OCI-LY7 (cell line): ENCODE data around the gene TSSK3.

Experiments
- EZH2phosphoT487 ChIP-seq: fragments of 200-600 bp; sonication (generic); IDR thresholded peaks from 2 replicates; pipeline ENCODE4 v1.6.1; 2018; ENCODE audit warnings: low read depth, borderline replicate concordance, mild to moderate bottlenecking, mixed run types, antibody characterized with exemption, low read length, moderate library complexity, mixed read lengths
- TF ChIP-seq, protein P1 (sequence below): fragments of 200-600 bp; sonication (generic); conservative IDR thresholded peaks from 2 replicates; pipeline ENCODE4 v1.5.1; 2014; ENCODE audit warnings: mild to moderate bottlenecking, antibody characterized with exemption, low read length, moderate library complexity, mixed read lengths

DNA sequence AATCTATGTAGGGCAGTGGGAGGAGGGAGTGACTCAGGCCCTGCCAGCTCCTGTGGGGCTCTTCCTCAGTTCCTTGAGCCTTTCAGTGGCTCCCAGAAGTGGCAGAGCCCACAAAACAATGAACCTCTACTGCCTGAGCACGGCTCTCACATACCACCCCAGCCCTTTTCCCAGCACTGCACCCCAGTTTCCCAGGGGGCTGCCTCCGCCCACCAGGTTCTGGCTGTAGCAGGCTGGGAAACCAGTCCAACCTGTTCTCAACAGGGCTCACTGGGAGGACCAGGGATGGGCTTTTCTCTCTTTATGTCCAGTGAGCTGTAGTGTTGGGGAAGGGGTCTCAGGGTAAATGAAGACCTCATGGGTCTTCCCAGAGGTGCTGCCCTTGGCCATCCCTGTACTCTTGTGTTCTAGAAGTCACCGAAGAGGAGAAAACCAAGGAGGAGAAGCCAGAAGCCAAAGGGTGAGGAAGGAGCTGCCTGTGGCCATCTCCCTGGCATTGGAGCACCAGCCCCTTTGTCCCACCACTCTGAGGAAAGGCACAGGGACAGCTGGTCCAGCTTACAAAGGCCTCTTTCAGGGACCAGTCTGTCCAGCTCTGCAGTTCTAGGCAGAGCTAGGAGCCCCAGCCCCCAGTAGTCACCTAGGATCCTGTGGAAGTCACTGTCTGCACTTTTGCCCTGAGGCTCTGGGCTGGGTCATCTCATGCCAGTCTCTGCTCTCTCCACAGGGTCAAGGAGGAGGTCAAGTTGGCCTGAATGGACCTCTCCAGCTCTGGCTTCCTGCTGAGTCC is 29.9 kb upstream of the TSSK3 start:
- TF ChIP-seq, protein P1, sequence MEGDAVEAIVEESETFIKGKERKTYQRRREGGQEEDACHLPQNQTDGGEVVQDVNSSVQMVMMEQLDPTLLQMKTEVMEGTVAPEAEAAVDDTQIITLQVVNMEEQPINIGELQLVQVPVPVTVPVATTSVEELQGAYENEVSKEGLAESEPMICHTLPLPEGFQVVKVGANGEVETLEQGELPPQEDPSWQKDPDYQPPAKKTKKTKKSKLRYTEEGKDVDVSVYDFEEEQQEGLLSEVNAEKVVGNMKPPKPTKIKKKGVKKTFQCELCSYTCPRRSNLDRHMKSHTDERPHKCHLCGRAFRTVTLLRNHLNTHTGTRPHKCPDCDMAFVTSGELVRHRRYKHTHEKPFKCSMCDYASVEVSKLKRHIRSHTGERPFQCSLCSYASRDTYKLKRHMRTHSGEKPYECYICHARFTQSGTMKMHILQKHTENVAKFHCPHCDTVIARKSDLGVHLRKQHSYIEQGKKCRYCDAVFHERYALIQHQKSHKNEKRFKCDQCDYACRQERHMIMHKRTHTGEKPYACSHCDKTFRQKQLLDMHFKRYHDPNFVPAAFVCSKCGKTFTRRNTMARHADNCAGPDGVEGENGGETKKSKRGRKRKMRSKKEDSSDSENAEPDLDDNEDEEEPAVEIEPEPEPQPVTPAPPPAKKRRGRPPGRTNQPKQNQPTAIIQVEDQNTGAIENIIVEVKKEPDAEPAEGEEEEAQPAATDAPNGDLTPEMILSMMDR = no peak
- TF ChIP-seq EZH2phosphoT487 = no peak
